Urothelium cell line (cell line): ENCODE data around the gene FFAR1.

Source experiments
- DNase-seq: peaks from one replicate; pipeline ENCODE4 v3.0.0; 2011; ENCODE audit warnings: low spot score, mixed read lengths
- FAIRE-seq: peaks from 2 replicates; lab custom pipeline; 2011; peaks lifted over from hg19 to GRCh38; lab: Jason Lieb, UNC

FFAR1 gene

GRCh38 chr19:35383536-35383935, 35.8 kb downstream of the FFAR1 start:
- no peak for FAIRE-seq

DNA sequence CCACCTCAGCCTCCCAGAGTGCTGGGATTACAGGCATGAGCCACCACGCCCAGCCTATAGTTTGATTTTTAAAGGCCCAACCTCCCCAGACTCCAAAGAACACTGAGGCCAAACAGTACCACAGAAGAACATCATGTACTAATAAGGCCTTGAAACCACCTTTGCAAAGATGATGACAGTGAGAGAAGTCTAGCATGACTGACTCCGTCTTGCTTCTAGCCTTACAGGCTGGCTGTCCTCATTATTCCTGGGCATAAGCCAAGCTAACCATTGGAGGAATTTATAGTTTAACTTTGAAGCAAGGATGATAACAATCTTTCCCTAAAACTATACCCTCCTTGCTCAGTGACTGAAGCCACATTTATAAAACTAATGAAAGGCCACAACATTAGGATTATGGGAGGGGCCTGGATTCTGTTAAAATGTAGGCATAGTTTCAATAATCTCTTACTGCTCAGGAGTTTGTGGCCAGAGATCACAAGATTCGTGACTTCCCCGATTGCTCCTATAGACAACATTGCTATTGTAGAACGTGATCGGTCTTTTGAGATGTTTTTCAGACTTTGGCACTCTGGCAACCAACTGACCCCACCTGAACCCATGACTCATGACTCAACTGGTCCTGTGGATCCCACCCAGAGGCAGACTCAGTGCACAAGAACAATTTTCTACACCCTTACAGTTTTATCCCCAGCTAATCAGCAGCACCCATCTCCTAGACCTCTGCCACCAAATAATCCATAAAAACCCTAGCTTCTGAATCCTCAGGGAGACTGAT, 40.8 kb downstream of the FFAR1 start:
- no peak for FAIRE-seq

More at GRCh38 chr19:35383536-35383935, 35.8 kb downstream of the FFAR1 start:
- no peak for DNase-seq

DNA sequence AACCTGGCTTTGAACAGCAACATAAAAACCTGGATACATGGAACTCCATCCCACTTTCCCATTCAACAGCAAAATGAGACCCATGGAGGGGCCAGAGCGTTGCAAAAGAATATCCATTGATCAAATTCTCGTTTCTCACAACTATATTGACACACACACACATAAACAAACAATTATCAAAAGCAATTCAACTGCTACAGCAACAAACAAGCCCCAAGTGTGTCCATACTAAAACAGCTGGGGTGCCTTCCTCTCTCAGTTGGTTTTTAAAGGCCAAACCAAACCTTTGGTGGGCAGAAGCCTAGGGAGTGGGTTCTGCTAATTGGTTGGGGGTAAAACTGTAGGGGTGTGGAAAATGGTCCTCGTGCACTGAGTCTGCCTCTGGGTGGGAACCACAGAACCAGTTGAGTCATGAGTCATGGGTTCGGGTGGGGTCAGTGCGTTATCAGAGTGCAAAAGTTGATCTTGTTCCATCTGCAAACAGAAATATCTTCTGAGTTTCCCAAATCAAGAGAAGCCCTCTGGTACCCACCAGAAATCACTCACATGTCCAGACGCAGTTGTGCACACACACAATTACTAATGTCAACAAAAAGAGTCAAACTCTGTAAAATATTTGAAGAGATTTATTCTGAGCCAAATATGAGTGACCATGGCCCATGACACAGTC, 41.6 kb downstream of the FFAR1 start:
- no peak for DNase-seq
- no peak for FAIRE-seq

More for the DNA sequence above, 40.8 kb downstream of the FFAR1 start:
- no peak for DNase-seq

- DNase-seq, result no peak
- FAIRE-seq, result peak; percentile 27
Observed at GRCh38 chr19:35392742-35393715, 45.3 kb downstream of the FFAR1 start.

DNA sequence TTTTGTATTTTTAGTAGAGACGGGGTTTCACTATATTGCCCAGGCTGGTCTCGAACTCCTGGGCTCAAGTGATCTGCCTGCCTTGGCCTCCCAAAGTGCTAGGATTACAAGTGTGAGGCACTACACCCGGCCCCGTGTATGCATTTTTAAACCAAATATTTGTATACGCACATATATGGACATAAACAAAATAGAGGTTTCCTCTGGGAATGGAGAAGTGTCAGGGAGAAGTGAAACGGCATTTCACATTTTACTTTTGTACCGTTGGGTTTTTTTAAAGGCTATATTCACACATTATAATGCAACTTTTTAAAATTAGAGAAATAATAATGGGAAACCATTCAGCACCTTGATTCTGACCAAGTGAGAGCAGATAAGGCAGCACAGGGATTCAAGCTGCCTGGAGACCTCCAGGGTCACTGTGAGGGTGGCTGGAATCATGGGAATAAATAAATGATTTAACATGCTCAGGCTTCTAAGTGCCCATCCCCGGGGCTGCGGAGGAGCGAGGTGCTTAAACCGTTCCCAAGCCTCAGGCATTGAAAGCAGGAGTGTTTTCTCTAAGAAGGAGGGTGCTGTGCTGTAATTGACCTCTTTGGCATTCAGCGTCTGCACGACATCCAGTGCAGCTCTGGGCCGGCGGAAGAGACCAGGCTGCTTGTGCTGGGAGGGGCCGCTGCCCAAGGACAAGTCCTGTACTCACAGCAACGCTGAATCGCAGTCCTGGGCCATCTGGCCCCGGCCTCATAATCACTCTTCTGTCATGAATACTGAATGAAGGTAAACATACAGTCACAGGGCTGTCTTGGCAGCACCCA, 47.9 kb downstream of the FFAR1 start:
- DNase-seq, result no peak
- no peak for FAIRE-seq

- no peak for FAIRE-seq
- DNase-seq, result no peak
Observed at GRCh38 chr19:35396240-35396885, 48.7 kb downstream of the FFAR1 start.

DNA sequence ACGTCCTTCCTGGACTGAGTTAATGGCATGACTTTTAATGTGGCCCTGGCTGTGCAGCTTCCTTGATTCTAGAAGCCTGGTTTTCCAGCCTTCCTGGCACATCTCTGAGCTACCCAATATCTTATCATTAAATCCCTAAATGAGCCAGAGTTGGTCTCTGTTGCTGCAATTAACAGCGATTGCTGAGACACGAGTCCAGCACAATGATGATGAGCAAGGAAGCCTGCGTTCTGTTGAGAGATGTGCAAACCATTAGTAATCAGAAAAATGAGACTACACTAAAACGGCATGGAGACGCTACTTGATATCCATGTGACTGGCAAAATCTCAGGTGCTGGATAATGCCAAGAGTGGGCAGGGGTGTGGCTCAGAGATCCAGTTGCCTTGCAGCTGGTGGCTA, 49.4 kb downstream of the FFAR1 start:
- FAIRE-seq (no peak), DNase-seq (no peak)
